Endothelial cell of umbilical vein (primary cell): ENCODE results near the gene IRF1. TPM values are rescaled to one million over a fixed set of nuclear protein-coding genes. Genes with fewer than 3 reads are reported as not detected.

Experiments
- BruUV-seq: library from RNA; stranded (reverse); fragments of 400-500 nt; replicated peaks from 2 replicates; lab custom pipeline; 2021; lab: Mats Ljungman, UMichigan
- CTCF ChIA-PET: fragments of 300-600, 350-600 bp; sonication (Branson Sonifier 250); formaldehyde crosslinking; loops from one replicate; lab custom pipeline; 2021; ENCODE audit warnings: antibody characterized with exemption, inconsistent platforms; lab: Charles Lee
- POLR2A ChIA-PET: fragments of 300-600, 350-600 bp; sonication (Branson Sonifier 250); formaldehyde crosslinking; loops from one replicate; lab custom pipeline; 2021; ENCODE audit warnings: antibody characterized with exemption, inconsistent platforms; lab: Charles Lee
- DNase-seq: peaks from one replicate; pipeline ENCODE4 v3.0.0-alpha.2; 2011; ENCODE audit warnings: low read depth, low spot score
- FAIRE-seq: peaks from 2 replicates; lab custom pipeline; 2011; peaks lifted over from hg19 to GRCh38; lab: Jason Lieb, UNC
- H2AFZ ChIP-seq: 2 replicates; pipeline ENCODE4 v1.6.0; 2012; ENCODE audit warnings: low read depth, low read length, control low read depth, inconsistent platforms
- H3K27ac ChIP-seq: 2 replicates; pipeline ENCODE4 v1.5.1; 2011; ENCODE audit warnings: low read depth, mild to moderate bottlenecking, control low read depth, low read length, moderate library complexity; ENCODE audit not compliant: insufficient read depth
- H3K27me3 ChIP-seq, 2 experiments: 2 replicates each; pipeline versions ENCODE4 v1.6.0 to v1.6.1; 2011; ENCODE audit warnings: low read length in 2 of 2, mixed read lengths in 1 of 2; ENCODE audit not compliant: control insufficient read depth in 2 of 2, insufficient read depth in 2 of 2
- H3K36me3 ChIP-seq, 2 experiments: 2 replicates in 1 of 2; 3 replicates in 1 of 2; pipeline ENCODE4 v1.5.1; 2011; ENCODE audit warnings: low read length in 2 of 2, mild to moderate bottlenecking in 1 of 2, moderate library complexity in 1 of 2; ENCODE audit not compliant: control insufficient read depth in 2 of 2, insufficient read depth in 2 of 2; ENCODE audit errors: extremely low read depth in 1 of 2
- H3K4me1 ChIP-seq: 3 replicates; pipeline ENCODE4 v1.5.1; 2011; ENCODE audit warnings: mild to moderate bottlenecking, low read length; ENCODE audit not compliant: control insufficient read depth, insufficient read depth; ENCODE audit errors: extremely low read depth
- H3K4me2 ChIP-seq: 2 replicates; pipeline ENCODE4 v1.6.1; 2011; ENCODE audit warnings: low read length, control low read depth, mixed read lengths; ENCODE audit not compliant: insufficient read depth
- H3K4me3 ChIP-seq, 3 experiments: fragments of 200-600 bp in 1 of 3; sonication (generic), shearing (Covaris generic) in 1 of 3; replicated peaks in 1 of 3; 2 replicates each; pipeline ENCODE4 v1.5.1; 2011 to 2016; ENCODE audit warnings: control low read depth in 3 of 3, low read length in 3 of 3, mild to moderate bottlenecking in 2 of 3, inconsistent platforms in 1 of 3, low read depth in 1 of 3, moderate library complexity in 1 of 3; ENCODE audit not compliant: insufficient read depth in 1 of 3
- H3K79me2 ChIP-seq: 2 replicates; pipeline ENCODE4 v1.6.0; 2012; ENCODE audit warnings: low read length, inconsistent platforms; ENCODE audit not compliant: control insufficient read depth, insufficient read depth
- H3K9ac ChIP-seq: replicated peaks from 2 replicates; pipeline ENCODE3; 2011; ENCODE audit warnings: low read length, control low read depth; ENCODE audit not compliant: insufficient read depth; ENCODE audit errors: extremely low read depth
- H3K9me1 ChIP-seq: replicated peaks from 3 replicates; pipeline ENCODE4 v1.6.0; 2011; ENCODE audit warnings: mild to moderate bottlenecking, low read length; ENCODE audit not compliant: control insufficient read depth, insufficient read depth; ENCODE audit errors: extremely low read depth
- H3K9me3 ChIP-seq: replicated peaks from 2 replicates; pipeline ENCODE4 v1.5.1; 2012; ENCODE audit warnings: low read length, inconsistent platforms; ENCODE audit not compliant: control insufficient read depth, insufficient read depth
- H4K20me1 ChIP-seq: replicated peaks from 2 replicates; pipeline ENCODE3; 2011; ENCODE audit warnings: mild to moderate bottlenecking, low read length; ENCODE audit not compliant: control insufficient read depth, insufficient read depth; ENCODE audit errors: extremely low read depth
- CTCF ChIP-seq, 2 donors: IDR thresholded peaks; 1 replicate in 1 of 2; 2 replicates in 1 of 2; pipeline ENCODE4 v1.5.1; 2011; ENCODE audit warnings: low read length in 2 of 2, mild to moderate bottlenecking in 2 of 2, moderate library complexity in 2 of 2, control low read depth in 1 of 2, inconsistent platforms in 1 of 2, low read depth in 1 of 2; ENCODE audit not compliant: insufficient read depth in 1 of 2; ENCODE audit errors: extremely low read depth in 1 of 2
- EZH2 ChIP-seq: IDR thresholded peaks from 2 replicates; pipeline ENCODE4 v1.6.1; 2012; ENCODE audit warnings: borderline replicate concordance, low read depth, mild to moderate bottlenecking, moderate library complexity, low read length, inconsistent platforms; ENCODE audit not compliant: severe bottlenecking
- GATA2 ChIP-seq: IDR thresholded peaks from 2 replicates; pipeline ENCODE4 v1.7.0; 2011; ENCODE audit warnings: low read depth, mild to moderate bottlenecking, moderate library complexity, mixed read lengths, low read length; ENCODE audit not compliant: insufficient read length, insufficient read depth
- dilution Hi-C: fragments of 300-500 bp; cut with MboI; formaldehyde crosslinking; loops from one replicate; pipeline ENCODE4 v1.15.0; 2019; ENCODE audit warnings: low sequenced_read_pairs; ENCODE audit not compliant: extremely low pct_ligation_motif_present
- intact Hi-C: fragments of 100-400 bp; cut with micrococcal nuclease; formaldehyde crosslinking; loops from one replicate; pipeline ENCODE4 v1.10.0; 2022
- polyA plus RNA-seq, 4 experiments: library from polyadenylated mRNA; depleted of rRNA in 3 of 4; stranded (reverse) in 3 of 4; unstranded in 1 of 4; fragments of >200 nt; gene quantifications; 2 replicates each; pipeline versions ENCODE4 v1.2.1 to v1.2.3, GENCODE V29; 2011 to 2012; ENCODE audit warnings: missing spikeins in 1 of 4
- total RNA-seq: library from RNA; stranded (reverse); gene quantifications from 2 replicates; pipeline ENCODE4 v1.2.3, GENCODE V29; 2021

Gene IRF1
- total and polyA plus RNA-seq, 2 donors (not counting 3 experiments of a cell fraction or from before 2014, with no cell fraction given): 12.3 to 28.0 TPM

- Histone ChIP-seq H3K4me2 (no peak overlapping the region), H3K4me1 (peaks cover 35% of the 10 kb centered on the region), H3K27me3 (no peaks in the 10 kb centered on the region), H3K27ac (no peak overlapping the region), H4K20me1 (no peaks in the 10 kb centered on the region), H3K9ac (no peak overlapping the region), H3K9me1 (no peaks in the 10 kb centered on the region), H3K79me2 (no peaks in the 10 kb centered on the region), H2AFZ (no peak overlapping the region), H3K4me3 (no peak overlapping the region), H3K9me3 (no peaks in the 10 kb centered on the region), H3K36me3 (no peaks in the 10 kb centered on the region)
- BruUV-seq: no TSS peak
- no peak for TF ChIP-seq GATA2
- TF ChIP-seq CTCF (IDR thresholded peaks at IDR 0.05; ENCODE audit: extremely low read depth in 1 of 2, insufficient read depth in 1 of 2, low read depth in 1 of 2, low read length in 2 of 2): peak; percentile 43 to 68
- DNase-seq: peak; percentile 67
- FAIRE-seq: peak; percentile 89
- CTCF ChIA-PET: interaction anchor here (0.5 to 3.6 kb wide), 22 partner anchors 8 to 377 kb away, joined by 3 to 35 read pairs (median 4); partner anchors contain the start of gene IRF1
- POLR2A ChIA-PET: no interaction called here
- dilution Hi-C loops: no loop called here
- intact Hi-C loops: loop anchor here (5.0 kb wide), 1 partner anchor 316 kb away; no protein-coding TSS in a partner anchor
These were observed 15.6 kb upstream of the IRF1 start for GRCh38 chr5:132506094-132506692.

- Histone ChIP-seq H3K9me1 (no peaks in the 10 kb centered on the region), H3K4me3 (no peak overlapping the region), H3K36me3 (no peaks in the 10 kb centered on the region), H3K9ac (no peak overlapping the region), H3K79me2 (no peaks in the 10 kb centered on the region), H3K27ac (no peak overlapping the region), H3K9me3 (no peaks in the 10 kb centered on the region), H3K4me1 (peaks cover 40% of the 10 kb centered on the region), H3K27me3 (no peaks in the 10 kb centered on the region), H3K4me2 (no peak overlapping the region), H4K20me1 (no peaks in the 10 kb centered on the region), H2AFZ (no peak overlapping the region)
- FAIRE-seq: no peak
- DNase-seq: no peak
- dilution Hi-C loops: no loop called here
- TF ChIP-seq EZH2: no peak
- no TSS peak for BruUV-seq
- ChIA-PET POLR2A (no interaction called here), CTCF (interaction anchor here (0.5 to 3.6 kb wide), 22 partner anchors 8 to 378 kb away, joined by 3 to 35 read pairs (median 4); partner anchors contain the start of gene IRF1)
- intact Hi-C loops: loop anchor here (5.0 kb wide), 1 partner anchor 317 kb away; no protein-coding TSS in a partner anchor
These were observed 15.1 kb upstream of the IRF1 start for GRCh38 chr5:132505641-132506040.
